GM12873 (cell line): ENCODE results near the gene CCSER1.

Experiments used
- TF ChIP-seq, protein P1 (sequence below): IDR thresholded peaks from 2 replicates; pipeline ENCODE4 v1.5.1; 2012; ENCODE audit warnings: low read depth, mild to moderate bottlenecking, moderate library complexity, low read length, control low read depth; ENCODE audit not compliant: insufficient read depth; ENCODE audit errors: missing control alignments

CCSER1 gene

DNA sequence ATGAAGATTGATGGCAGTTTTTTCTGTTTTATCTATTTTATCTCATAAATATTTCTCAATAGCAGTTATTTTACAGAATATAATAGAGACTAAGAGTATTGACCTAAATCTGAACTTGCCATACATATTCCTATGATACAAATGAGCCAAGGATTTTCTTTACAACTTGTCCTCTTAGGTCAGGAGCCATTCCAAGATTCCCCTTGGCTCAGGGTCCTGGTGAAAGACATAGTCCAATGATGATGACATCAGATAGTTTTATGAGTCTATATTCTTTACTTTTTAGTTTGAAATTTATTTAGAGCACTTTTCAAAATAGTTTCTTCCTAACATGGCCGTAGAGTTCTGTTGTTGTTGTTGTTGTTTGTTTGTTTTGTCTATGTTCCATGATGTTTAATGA, 1307.4 kb downstream of the CCSER1 start:
- TF ChIP-seq, protein P1, sequence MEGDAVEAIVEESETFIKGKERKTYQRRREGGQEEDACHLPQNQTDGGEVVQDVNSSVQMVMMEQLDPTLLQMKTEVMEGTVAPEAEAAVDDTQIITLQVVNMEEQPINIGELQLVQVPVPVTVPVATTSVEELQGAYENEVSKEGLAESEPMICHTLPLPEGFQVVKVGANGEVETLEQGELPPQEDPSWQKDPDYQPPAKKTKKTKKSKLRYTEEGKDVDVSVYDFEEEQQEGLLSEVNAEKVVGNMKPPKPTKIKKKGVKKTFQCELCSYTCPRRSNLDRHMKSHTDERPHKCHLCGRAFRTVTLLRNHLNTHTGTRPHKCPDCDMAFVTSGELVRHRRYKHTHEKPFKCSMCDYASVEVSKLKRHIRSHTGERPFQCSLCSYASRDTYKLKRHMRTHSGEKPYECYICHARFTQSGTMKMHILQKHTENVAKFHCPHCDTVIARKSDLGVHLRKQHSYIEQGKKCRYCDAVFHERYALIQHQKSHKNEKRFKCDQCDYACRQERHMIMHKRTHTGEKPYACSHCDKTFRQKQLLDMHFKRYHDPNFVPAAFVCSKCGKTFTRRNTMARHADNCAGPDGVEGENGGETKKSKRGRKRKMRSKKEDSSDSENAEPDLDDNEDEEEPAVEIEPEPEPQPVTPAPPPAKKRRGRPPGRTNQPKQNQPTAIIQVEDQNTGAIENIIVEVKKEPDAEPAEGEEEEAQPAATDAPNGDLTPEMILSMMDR: no peak

DNA sequence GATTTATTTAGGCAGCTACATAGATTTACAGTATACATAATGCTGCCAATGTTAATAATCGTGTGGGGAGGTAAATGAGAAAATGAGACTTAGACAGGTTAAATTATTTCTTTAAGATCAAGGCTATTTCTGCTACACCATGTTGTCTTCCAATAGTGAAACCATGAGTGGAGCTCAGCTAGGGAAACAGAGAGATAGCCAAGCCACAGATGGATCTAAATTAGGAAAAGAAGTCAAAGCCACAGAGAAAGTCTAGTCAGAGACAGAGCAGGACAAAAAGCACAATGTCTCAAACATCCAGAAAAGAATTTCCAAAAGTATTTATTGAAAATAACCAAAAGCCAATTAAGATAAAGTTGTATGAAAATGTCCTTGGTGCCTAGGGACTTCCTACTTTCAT, 1309.4 kb downstream of the CCSER1 start:
- TF ChIP-seq, protein P1: no peak

GRCh38 chr4:91447168-91447567, 1320.0 kb downstream of the CCSER1 start:
- TF ChIP-seq, protein P1: no peak

DNA sequence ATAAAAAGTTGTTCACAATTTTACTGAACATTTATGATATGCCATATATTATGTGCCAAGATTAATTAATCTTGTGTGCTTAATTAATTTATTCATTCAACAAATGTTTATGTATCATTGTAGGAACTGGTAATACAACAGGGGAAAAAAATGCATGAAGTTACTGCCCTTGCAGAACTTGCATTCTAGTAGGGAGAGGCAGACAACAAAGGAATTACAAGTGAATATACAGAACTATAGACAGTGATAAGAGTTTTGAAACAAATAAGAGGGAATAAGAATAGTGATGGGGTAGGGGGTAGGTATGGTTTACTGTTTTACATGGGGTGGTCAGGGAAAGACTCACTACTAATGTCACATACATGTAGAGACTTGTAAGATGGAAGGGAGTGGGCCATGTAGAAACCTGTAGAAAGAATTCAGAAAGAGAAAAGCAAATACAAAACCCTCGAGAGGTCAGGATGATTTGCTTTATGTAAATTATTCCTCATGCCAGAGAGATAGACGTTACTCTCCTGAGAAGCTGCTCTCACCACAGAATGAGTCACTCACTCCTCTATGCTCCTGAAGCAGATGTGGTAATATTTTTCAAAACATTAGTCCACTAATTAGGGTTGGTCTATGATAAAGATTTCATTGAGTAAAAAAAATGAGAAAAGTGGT, 1321.6 kb downstream of the CCSER1 start:
- TF ChIP-seq, protein P1: no peak

- TF ChIP-seq, protein P1: no peak
These were observed 1326.9 kb downstream of the CCSER1 start for GRCh38 chr4:91454111-91454510.

- TF ChIP-seq, protein P1: no peak
These were observed 1343.5 kb downstream of the CCSER1 start for GRCh38 chr4:91470671-91471070.

GRCh38 chr4:91471280-91471679, 1344.1 kb downstream of the CCSER1 start:
- TF ChIP-seq, protein P1: no peak
